AG09319 (cell line): ENCODE measurements around the gene CPN1.
A peak's percentile ranks its signal among the peaks of the same experiment; 100 is the strongest.

Experiments
- DNase-seq: peaks from one replicate; pipeline ENCODE4 v3.0.0-alpha.2; 2010; ENCODE audit warnings: low read depth; ENCODE audit errors: extremely low read depth
- CTCF ChIP-seq: IDR thresholded peaks from 2 replicates; pipeline ENCODE4 v1.5.1; 2011; ENCODE audit warnings: low read depth, mild to moderate bottlenecking, inconsistent platforms, low read length, moderate library complexity

The CPN1 gene

GRCh38 chr10:100009793-100010676 is 71.6 kb downstream of the CPN1 start, which contains the start of gene DNMBP:
DNMBP (minus strand) TSS chr10:100009947; CDS start chr10:99972124, 37,823 bp downstream.
- no peak for DNase-seq
- no peak; the same call in 1 of the 2 replicates for TF ChIP-seq CTCF

DNA sequence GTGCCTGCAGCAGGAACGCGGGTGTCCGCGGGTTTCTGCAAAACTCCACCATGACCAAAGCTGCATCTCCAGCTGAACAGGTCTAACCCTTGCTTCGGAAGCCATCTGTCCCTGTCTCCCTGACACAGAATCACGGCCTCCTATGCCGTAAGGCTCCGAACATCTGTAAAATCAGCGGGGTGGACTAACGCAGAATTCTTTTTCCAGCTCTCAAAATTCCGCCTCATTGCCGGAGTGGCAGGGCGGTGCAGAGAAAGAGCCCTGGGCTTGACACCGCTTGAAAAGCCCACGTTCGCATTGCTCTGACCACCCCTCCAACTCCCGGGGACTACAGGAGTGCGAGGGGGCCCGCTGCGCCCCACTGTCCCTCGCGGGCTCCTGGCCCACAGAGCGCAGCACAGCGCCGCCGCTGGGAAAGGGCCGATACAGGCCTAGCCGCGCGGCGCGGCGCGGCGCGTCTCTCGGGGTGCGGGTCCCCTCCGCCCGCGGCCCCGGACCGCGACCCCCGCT is 72.3 kb downstream of the CPN1 start:
- DNase-seq: no peak
- TF ChIP-seq CTCF: peak; percentile 44

DNA sequence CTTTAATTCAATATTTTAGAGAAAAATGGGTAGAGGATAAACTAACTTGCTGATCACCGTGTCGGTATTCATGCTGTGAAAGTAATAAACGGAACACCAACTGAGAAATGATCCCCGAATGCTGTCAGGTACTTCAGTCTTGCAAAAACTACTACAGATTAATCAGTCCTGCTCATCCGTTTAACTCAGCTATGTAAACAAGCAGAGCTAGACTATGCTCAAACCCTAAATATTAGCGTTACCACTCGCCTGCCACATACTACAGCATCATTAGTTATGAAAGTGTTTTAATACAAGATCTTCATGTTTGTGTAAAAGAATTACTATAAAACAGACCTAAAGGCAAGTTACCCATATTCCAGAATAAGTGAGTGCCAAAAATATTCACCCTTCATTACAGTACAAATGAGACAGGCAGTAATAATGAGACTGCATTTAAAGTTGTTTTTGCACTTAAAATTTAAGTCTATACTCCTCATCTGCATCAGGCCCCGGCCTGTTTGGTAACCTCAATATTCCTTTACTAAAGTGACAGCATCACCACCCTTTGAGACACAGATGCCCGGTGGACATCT is 72.9 kb downstream of the CPN1 start:
- TF ChIP-seq CTCF: no peak
- no peak for DNase-seq

- TF ChIP-seq CTCF: no peak
These were observed 73.5 kb downstream of the CPN1 start for GRCh38 chr10:100008142-100008522.

GRCh38 chr10:100007231-100008141 is 74.2 kb downstream of the CPN1 start:
- no peak for TF ChIP-seq CTCF
- DNase-seq: no peak

More at GRCh38 chr10:100008142-100008522, 73.5 kb downstream of the CPN1 start:
- DNase-seq: no peak

DNA sequence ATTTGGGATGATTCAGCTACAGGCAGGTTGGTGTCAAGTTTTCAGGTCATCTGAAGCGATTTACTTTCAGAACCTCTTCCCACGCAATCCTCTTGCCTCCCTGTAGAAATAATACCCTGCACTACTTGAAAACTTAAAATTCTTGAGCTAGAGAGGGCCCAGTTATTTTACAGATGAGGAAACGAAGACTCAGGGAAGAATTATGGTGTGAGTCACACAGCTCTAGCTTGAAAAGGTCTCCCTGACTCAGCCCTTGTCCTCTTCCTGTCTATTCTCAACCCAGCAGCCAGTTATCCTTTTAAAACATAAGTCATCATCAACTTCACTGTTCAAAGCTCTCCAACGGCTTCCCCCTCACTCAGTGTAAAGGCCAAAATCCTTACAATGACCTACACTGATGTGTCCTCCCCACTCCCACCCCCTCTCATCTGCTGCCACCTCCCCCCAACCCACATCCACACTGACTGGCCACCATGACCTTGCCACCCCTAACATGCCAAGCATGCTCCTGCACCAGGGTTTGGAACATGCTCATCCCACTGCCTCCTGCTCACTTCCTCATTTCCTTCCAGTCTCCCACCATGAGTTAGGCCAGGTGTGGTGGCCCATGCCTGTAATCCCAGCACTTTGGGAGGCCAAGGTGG is 75.3 kb downstream of the CPN1 start:
- DNase-seq: no peak

More for the DNA sequence above, 75.3 kb downstream of the CPN1 start:
- no peak for TF ChIP-seq CTCF
